GM11168 (cell line): Measurements from ENCODE around the gene PTOV1.

ENCODE experiments used
- in situ Hi-C: fragments of 300-500 bp; cut with MboI; formaldehyde crosslinking; loops from one replicate; pipeline ENCODE4 v1.12.0; 2022; ENCODE audit warnings: low sequenced_read_pairs; ENCODE audit not compliant: unreplicated experiment

The PTOV1 gene

GRCh38 chr19:49850487-49851342 is at the start of gene PTOV1:
PTOV1 (plus strand) TSS chr19:49851159.
- in situ Hi-C loops, result no loop called here

GRCh38 chr19:49801401-49801888 is 49.5 kb upstream of the PTOV1 start:
- in situ Hi-C loops, result no loop called here

GRCh38 chr19:49801966-49802661 is 48.8 kb upstream of the PTOV1 start:
- in situ Hi-C loops, result no loop called here

- in situ Hi-C loops, result no loop called here
Observed at GRCh38 chr19:49802836-49803528, 48.0 kb upstream of the PTOV1 start.

- in situ Hi-C loops, result no loop called here
Observed at GRCh38 chr19:49803529-49803856, 47.5 kb upstream of the PTOV1 start.

GRCh38 chr19:49805822-49806619 is 44.9 kb upstream of the PTOV1 start:
- in situ Hi-C loops, result no loop called here

GRCh38 chr19:49806620-49806959 is 44.4 kb upstream of the PTOV1 start:
- in situ Hi-C loops, result no loop called here

- in situ Hi-C loops, result no loop called here
Observed at GRCh38 chr19:49807058-49807903, 43.7 kb upstream of the PTOV1 start.

GRCh38 chr19:49807904-49808675 is 42.9 kb upstream of the PTOV1 start:
- in situ Hi-C loops, result no loop called here

GRCh38 chr19:49808711-49809159 is 42.2 kb upstream of the PTOV1 start:
- in situ Hi-C loops, result no loop called here

GRCh38 chr19:49809160-49809940 is 41.6 kb upstream of the PTOV1 start:
- in situ Hi-C loops, result no loop called here

GRCh38 chr19:49809941-49810389 is 41.0 kb upstream of the PTOV1 start:
- in situ Hi-C loops, result no loop called here

GRCh38 chr19:49811328-49811727 is 39.6 kb upstream of the PTOV1 start:
- in situ Hi-C loops, result no loop called here

GRCh38 chr19:49812452-49812996 is 38.4 kb upstream of the PTOV1 start:
- in situ Hi-C loops, result no loop called here

GRCh38 chr19:49812997-49813861 is 37.7 kb upstream of the PTOV1 start, which contains the start of gene FUZ:
FUZ (minus strand) TSS chr19:49813292; CDS start chr19:49813106, 186 bp downstream.
- in situ Hi-C loops, result no loop called here

- in situ Hi-C loops, result no loop called here
Observed at GRCh38 chr19:49814010-49814409, 36.9 kb upstream of the PTOV1 start.
